ENCODE data around the gene STX4.

DNA sequence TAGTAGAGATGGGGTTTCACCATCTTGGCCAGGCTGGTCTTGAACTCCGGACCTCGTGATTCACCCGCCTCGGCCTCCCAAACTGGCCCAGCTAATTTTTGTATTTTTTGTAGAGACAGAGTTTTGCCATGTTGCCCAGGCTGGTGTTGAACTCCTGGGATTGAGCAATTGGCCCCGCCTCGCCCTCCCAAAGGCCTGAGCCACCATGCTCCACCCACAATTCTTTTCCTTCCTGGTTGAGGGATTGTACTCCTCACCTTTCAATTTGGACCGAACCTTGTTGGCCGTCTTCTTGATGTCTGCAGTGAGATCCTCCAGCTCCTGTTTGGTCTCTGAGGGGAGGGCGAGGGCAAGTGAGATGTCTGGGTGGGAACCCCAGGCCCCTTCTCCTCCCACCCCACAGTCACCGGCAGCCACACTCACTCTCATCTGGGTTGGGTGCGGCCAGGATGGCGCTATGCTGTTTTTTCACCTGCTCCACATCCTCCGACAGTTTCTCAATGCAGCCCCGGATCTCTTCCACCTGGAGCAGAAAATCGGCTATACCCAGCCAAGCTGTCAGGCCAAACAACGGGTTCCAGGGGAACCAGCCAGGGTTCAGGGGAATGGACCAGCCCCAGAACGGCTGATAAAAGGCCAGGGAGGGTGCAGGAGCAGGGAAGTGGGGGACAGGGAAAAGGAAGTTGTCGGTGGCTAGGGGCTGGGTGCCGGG lies 32.5 kb upstream of the STX4 start:
- no peak for TF ChIP-seq TCF7 (IDR thresholded peaks at IDR 0.05; ENCODE audit: borderline replicate concordance)
- no peak for TF ChIP-seq HNRNPUL1 (IDR thresholded peaks at IDR 0.05; ENCODE audit: low read length)
- no peak for TF ChIP-seq POLR2A (conservative IDR thresholded peaks at IDR 0.05)
- no peak for TF ChIP-seq ZBTB49 (CRISPR knock-in tag; IDR thresholded peaks at IDR 0.05; ENCODE audit: borderline replicate concordance)

Data from K562 (cell line).